HG03521 (cell line): ENCODE results near the gene ARHGAP15.

ENCODE experiments used
- ATAC-seq: cut with Tn5 transposase; IDR thresholded peaks from one replicate; pipeline ENCODE4 v1.9.1; 2021; ENCODE audit warnings: mild to moderate bottlenecking, moderate library complexity; ENCODE audit not compliant: unreplicated experiment

Gene ARHGAP15

GRCh38 chr2:143553261-143553660 is 424.0 kb downstream of the ARHGAP15 start:
- peak; percentile 73 for ATAC-seq

DNA sequence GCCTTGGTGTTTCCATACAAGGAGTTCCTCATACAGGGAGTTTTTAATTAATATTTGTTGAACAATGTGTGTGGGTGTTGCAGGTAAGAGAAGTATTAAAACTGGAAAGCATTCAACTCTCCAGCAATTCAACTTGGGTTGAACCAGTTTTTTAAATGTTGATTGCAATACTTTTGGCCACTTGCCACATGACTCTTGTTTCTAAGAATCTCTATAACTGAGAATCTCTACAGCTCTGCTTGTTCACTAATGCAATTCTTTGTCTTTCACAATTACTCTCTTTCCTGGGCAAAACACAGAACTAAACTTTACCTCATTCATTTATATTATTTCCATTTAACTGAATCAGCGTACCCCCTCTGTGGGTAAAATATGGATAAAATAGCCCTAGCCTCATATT is 429.4 kb downstream of the ARHGAP15 start:
- ATAC-seq: no peak

GRCh38 chr2:143559147-143559546 is 429.9 kb downstream of the ARHGAP15 start:
- ATAC-seq: no peak

GRCh38 chr2:143560724-143561123 is 431.5 kb downstream of the ARHGAP15 start:
- no peak for ATAC-seq

DNA sequence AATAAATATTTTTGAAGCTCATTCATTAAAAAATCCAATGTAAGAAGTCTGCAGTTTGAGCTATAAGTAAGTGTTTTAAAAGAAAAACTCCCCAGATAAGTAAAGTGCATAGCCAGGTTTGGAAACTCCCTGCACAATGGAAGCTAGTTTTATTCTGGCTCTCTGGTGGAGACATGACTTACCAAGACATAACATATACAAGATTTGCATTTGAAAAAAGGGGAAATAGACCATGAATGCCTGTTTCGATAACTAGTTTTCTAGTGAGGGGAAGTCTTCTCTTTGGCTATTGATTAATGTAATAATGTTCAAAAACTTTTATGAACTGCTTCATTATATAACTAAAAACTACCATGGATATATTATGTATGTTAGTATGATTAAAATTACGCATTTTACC is 435.2 kb downstream of the ARHGAP15 start:
- ATAC-seq: peak; percentile 74

DNA sequence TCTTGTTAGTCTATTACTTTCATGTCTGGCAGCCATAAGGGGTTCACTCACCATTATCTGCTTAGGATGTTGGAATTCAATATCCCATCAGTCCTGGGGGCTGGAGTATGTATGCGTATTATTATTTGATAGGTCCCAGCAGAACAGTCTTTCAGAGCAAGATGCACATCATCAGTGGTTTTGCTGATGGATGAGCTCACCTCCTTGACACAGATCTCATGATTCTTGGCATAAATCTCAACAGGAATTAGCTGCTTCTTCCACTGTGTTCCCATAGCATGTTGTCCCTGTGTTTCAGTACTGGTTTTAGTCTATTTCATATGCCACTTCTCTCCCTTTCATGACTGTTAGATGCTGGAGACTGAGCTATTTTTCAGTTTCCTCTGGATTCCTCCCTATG is 442.5 kb downstream of the ARHGAP15 start:
- no peak for ATAC-seq

DNA sequence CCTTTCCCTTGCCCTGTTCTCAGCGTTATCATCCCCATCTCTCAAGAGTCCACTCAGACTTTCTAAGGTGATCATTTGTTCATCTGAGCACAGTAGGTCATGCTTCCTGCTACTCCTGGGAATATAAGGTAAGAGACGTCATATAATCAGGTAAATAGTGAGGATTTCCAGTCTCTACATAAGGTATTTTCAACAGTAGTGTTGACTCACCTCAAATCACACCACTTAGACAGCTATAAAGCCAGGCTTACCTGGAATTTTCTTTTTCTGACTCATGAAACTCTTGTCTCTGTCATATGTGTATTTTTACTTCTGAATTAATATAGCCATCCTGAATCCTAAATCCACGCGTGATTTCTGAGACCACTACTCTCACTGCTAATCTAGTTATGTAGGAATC is 443.2 kb downstream of the ARHGAP15 start:
- no peak for ATAC-seq

- no peak for ATAC-seq
Observed at GRCh38 chr2:143574069-143574468, 444.9 kb downstream of the ARHGAP15 start.

GRCh38 chr2:143575340-143575739 is 446.1 kb downstream of the ARHGAP15 start:
- no peak for ATAC-seq

DNA sequence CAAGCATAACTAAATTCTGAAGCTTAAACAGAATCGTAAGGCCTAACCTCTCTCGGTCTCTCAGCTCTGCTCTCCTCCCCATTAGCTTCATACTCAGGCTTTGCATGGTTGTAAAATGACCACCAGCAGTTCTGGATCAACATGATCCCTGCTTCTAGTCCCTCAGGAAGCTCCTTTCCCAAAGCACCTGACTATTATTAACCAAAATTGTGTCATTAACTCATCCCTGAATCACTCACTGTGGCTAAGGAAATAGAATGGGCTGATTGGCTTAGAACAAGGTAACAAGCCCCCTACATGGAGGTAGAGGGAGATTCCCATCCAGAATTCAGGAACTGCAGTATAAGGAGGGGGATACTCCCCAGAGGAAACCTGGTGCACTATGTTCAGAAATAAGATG is 448.3 kb downstream of the ARHGAP15 start:
- ATAC-seq: no peak

DNA sequence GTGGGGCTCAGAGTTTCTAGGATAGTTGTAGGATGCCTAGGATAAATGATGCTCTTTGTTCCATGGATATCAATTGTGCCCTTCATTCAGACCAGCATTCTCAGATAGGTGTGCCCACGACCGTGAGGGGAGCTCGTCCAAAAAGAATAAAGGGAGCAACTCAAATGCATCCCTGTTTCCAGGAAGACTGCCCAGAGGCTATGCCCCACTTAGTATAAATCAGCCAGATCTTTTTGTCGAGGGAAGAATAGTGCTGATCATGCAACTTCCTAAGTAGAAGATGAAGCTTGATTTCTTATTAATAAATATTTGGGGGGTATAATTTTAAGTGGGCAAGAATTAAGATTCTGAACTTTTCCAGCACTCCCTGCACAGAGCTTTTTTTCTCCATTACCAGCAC is 450.2 kb downstream of the ARHGAP15 start:
- ATAC-seq: no peak

DNA sequence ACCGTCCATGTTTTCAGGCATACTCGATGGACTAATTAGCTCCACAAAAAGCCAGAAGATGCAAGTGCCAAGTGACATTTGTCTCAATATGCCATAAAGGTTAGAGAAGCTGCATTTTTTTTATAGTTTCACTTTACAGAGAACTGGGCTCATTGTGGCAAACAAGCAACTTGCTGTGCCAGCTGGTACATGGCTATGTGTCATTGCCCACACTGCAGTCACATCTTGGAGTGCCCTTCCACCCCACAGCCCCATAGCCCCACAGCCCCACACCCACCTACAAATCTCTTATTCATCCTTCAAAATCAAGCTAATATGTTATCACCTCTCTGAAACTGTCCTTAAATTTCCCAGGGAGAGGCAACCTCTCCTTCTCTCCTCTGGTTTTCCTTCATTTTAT is 451.9 kb downstream of the ARHGAP15 start:
- ATAC-seq: no peak

- no peak for ATAC-seq
Observed at GRCh38 chr2:143582046-143582747, 453.0 kb downstream of the ARHGAP15 start.

GRCh38 chr2:143584936-143585335 is 455.7 kb downstream of the ARHGAP15 start:
- no peak for ATAC-seq

DNA sequence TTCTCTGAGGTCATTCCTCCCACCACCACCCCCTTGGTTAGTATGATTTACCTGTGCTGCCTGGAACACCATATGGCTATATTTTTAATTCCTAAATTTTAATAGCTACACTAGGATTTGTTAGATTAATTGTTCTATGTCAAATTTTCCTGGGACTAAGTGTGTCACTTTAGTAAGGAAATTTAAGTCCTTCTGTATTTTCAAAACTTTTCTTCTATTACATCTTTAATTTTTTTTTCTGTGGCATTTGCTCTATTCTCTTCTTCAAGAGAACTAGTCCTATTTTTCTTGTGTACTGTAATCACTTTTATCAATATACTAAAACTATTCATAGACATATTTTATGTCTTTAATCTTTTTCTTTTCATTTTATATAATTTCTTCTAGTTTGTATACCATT is 456.9 kb downstream of the ARHGAP15 start:
- ATAC-seq: no peak

GRCh38 chr2:143588746-143589145 is 459.5 kb downstream of the ARHGAP15 start:
- no peak for ATAC-seq

DNA sequence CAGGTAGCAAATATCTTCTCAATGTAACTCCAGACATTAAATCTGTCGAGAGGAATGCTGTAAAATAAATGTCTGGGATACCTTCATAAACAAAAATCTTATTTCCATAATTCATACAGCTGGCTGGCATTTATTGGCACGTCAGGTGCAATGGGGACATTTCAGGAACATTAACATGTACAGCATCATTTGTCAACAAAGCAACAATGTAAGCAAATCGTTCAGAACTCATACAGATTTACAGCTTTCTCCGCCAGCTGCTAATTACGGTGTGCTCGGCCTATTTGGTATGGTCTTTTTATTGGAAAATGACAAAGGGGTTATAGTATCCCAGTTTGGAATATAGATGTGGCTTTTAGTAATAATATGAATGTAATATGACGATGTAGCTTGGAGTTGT is 464.9 kb downstream of the ARHGAP15 start:
- no peak for ATAC-seq

DNA sequence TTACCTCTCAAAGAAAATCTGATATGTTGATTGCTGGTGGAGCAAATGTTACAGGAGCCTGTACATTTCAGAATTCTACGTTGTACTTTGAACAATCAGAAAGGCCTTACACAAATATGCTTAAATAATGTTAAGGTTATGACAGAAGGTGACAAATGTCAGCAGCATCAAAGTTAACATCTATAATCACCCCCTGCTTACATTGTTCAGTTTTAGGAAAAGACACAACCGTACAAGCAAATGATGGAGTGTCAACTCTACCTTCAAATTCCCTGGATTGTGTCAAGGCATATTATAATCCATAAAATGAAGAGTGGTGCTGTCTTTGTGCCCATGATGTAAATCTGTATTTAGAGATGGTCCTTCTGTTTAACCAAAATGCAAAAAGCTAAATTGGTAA is 465.5 kb downstream of the ARHGAP15 start:
- ATAC-seq: no peak

DNA sequence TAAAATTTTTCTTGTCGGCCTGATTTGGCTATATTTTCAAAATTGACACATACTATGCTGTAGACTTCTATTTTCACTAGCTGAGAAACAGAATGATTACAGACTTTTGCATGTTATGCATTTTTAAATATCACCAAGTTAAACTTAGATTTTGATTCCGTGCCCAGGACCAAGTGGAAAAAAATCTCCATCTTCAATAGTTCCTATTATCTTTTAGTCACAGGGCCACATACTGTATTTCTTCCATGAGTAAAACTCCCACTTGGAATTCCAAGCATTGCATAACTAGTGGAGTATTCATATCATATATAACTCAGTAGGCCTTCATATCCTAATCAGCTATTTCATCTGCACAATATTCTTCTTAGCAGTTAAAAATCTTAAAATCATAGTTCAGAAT is 470.9 kb downstream of the ARHGAP15 start:
- no peak for ATAC-seq

DNA sequence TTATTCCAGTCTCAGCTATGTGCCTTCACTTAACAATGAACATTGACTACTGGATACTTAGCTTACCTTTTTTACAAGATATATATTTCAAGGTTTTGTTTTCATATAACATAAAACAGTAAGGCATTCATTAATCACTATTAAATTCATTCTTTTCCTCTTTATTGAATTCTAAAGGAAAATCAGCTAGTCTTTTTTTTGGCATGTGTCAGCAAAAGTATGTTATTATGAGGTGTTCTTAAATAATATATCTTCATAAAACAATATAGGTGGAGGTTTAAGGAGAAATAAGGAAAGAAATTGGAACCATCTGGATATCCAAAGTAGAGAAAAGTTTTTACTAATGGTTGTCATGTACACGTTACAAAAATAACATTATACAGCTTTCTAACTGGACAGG is 472.6 kb downstream of the ARHGAP15 start:
- ATAC-seq: no peak

- no peak for ATAC-seq
Observed at GRCh38 chr2:143603035-143603655, 473.9 kb downstream of the ARHGAP15 start.

- ATAC-seq: no peak
Observed at GRCh38 chr2:143603846-143604565, 474.8 kb downstream of the ARHGAP15 start.
